Measurements from ENCODE around the gene RPAIN.

RPAIN gene

GRCh38 chr17:5419959-5420653 lies at the start of gene RPAIN (continued):
- 0 out of 2 replicates have a peak, but pooled peaks have one; percentile 5 for TF ChIP-seq ZNF280D (tag by site-specific recombination; IDR thresholded peaks at IDR 0.05)
- TF ChIP-seq ZIC2 (tag by site-specific recombination; IDR thresholded peaks at IDR 0.05): peak; percentile 68
- TF ChIP-seq KLF10 (tag by site-specific recombination; IDR thresholded peaks at IDR 0.05): peak; percentile 66
- TF ChIP-seq OVOL3 (tag by site-specific recombination; IDR thresholded peaks at IDR 0.05): 0 out of 2 replicates have a peak, but pooled peaks have one; percentile 37
- no peak for TF ChIP-seq ZNF302 (tag by site-specific recombination; IDR thresholded peaks at IDR 0.05; ENCODE audit: low read depth)
- TF ChIP-seq ZBTB7A (tag by site-specific recombination; IDR thresholded peaks at IDR 0.05; ENCODE audit: low read depth): no peak; the same call in 1 of the 2 replicates
- peak; percentile 44; the same call in 1 of the 2 replicates for TF ChIP-seq KLF17 (tag by site-specific recombination; IDR thresholded peaks at IDR 0.05)
- TF ChIP-seq ZSCAN23 (tag by site-specific recombination; IDR thresholded peaks at IDR 0.05): no peak
- TF ChIP-seq ZNF596 (tag by site-specific recombination; IDR thresholded peaks at IDR 0.05): no peak
- TF ChIP-seq ZFP41 (tag by site-specific recombination; IDR thresholded peaks at IDR 0.05; ENCODE audit: borderline replicate concordance): no peak
- TF ChIP-seq TSHZ1 (tag by site-specific recombination; IDR thresholded peaks at IDR 0.05; ENCODE audit: borderline replicate concordance): no peak
- no peak for TF ChIP-seq ZNF513 (tag by site-specific recombination; IDR thresholded peaks at IDR 0.05)
- peak; percentile 83 for TF ChIP-seq PRDM10 (tag by site-specific recombination; IDR thresholded peaks at IDR 0.05)
- peak; percentile 58; the same call in 1 of the 2 replicates for TF ChIP-seq ZNF600 (tag by site-specific recombination; IDR thresholded peaks at IDR 0.05)
- TF ChIP-seq GLIS2 (tag by site-specific recombination; IDR thresholded peaks at IDR 0.05): peak; percentile 99
- TF ChIP-seq ZNF266 (tag by site-specific recombination; IDR thresholded peaks at IDR 0.05; ENCODE audit: low read depth): no peak
- TF ChIP-seq MYNN (tag by site-specific recombination; IDR thresholded peaks at IDR 0.05; ENCODE audit: borderline replicate concordance): no peak
- no peak for TF ChIP-seq EGR2 (tag by site-specific recombination; IDR thresholded peaks at IDR 0.05; ENCODE audit: low read depth)
- peak; percentile 59; the same call in 1 of the 2 replicates for TF ChIP-seq KLF16 (tag by site-specific recombination; IDR thresholded peaks at IDR 0.05)
- no peak for TF ChIP-seq ZFP3 (tag by site-specific recombination; IDR thresholded peaks at IDR 0.05; ENCODE audit: low read depth)
- no peak for TF ChIP-seq ZNF776 (tag by site-specific recombination; IDR thresholded peaks at IDR 0.05; ENCODE audit: borderline replicate concordance)
- TF ChIP-seq MZF1 (tag by site-specific recombination; IDR thresholded peaks at IDR 0.05; ENCODE audit: borderline replicate concordance): no peak
- TF ChIP-seq ZNF449 (tag by site-specific recombination; IDR thresholded peaks at IDR 0.05): no peak
- no peak for TF ChIP-seq ZNF221 (tag by site-specific recombination; IDR thresholded peaks at IDR 0.05; ENCODE audit: borderline replicate concordance)

All from HEK293 (cell line).